Testis (tissue), 3 donors: ENCODE measurements around the gene TNFRSF1A. TPM values are rescaled to one million over a fixed set of nuclear protein-coding genes. Genes with fewer than 3 reads are reported as not detected.

ENCODE experiments used
- DNase-seq: peaks from one replicate; pipeline ENCODE4 v3.0.0-alpha.2; 2019
- H3K27ac ChIP-seq, 2 donors: fragments of 200-600 bp; sonication (generic); one replicate each; pipeline ENCODE4 v1.5.1; 2019
- H3K27me3 ChIP-seq: fragments of 200-600 bp; sonication (generic); one replicate; pipeline ENCODE4 v1.5.1; 2019
- H3K36me3 ChIP-seq: fragments of 200-600 bp; sonication (generic); one replicate; pipeline ENCODE4 v1.5.1; 2017; ENCODE audit warnings: low read depth; ENCODE audit errors: missing control alignments
- H3K4me1 ChIP-seq: fragments of 200-600 bp; sonication (generic); one replicate; pipeline ENCODE4 v1.5.1; 2019
- H3K4me3 ChIP-seq, 2 donors: fragments of 200-600 bp; sonication (generic); one replicate each; pipeline ENCODE4 v1.5.1; 2017 to 2019
- H3K9me3 ChIP-seq: fragments of 200-600 bp; sonication (generic); one replicate; pipeline ENCODE4 v1.5.1; 2017
- POLR2A ChIP-seq: fragments of 450-650 bp; IDR thresholded peaks from one replicate; pipeline ENCODE4 v1.6.1; 2017; ENCODE audit warnings: antibody characterized with exemption, mild to moderate bottlenecking, moderate library complexity
- WGBS, 2 donors: methylation state at CpG; one replicate each; pipeline ENCODE4 v1.1.5; 2018; 5-methylcytosine and 5-hydroxymethylcytosine counted together
- intact Hi-C: fragments of 100-400 bp; cut with DNase I; formaldehyde crosslinking; loops from one replicate; pipeline ENCODE4 v1.15.1; 2023; ENCODE audit warnings: low total_unique reads
- polyA plus RNA-seq: library from polyadenylated mRNA; stranded (reverse); fragments of 350-450 nt; fragmentation: Illumina TruSeq; extraction: RNeasy Lipid Tissue Mini Kit (QIAGEN cat#74804); gene quantifications from one replicate; pipeline ENCODE4 v1.2.3, GENCODE V29; 2014; ENCODE audit warnings: low read depth, low replicate concordance; ENCODE audit not compliant: insufficient read depth
- total RNA-seq, 2 donors: library from RNA; depleted of rRNA; stranded (reverse); fragments of >200 nt; gene quantifications; one replicate each; pipeline ENCODE4 v1.2.3, GENCODE V29; 2016
- TF ChIP-seq, protein P1 (sequence below), 3 experiments: fragments of 450-650 bp in 2 of 3; fragments of 200-600 bp in 1 of 3; sonication (generic) in 1 of 3; IDR thresholded peaks; one replicate each; pipeline ENCODE4 v1.5.1; 2016 to 2019; ENCODE audit warnings: antibody characterized with exemption in 3 of 3, mild to moderate bottlenecking in 2 of 3, moderate library complexity in 1 of 3

TNFRSF1A gene
- total and polyA plus RNA-seq, 3 donors from 2014 or later: 59.8 to 106 (median 94.6) TPM

DNA sequence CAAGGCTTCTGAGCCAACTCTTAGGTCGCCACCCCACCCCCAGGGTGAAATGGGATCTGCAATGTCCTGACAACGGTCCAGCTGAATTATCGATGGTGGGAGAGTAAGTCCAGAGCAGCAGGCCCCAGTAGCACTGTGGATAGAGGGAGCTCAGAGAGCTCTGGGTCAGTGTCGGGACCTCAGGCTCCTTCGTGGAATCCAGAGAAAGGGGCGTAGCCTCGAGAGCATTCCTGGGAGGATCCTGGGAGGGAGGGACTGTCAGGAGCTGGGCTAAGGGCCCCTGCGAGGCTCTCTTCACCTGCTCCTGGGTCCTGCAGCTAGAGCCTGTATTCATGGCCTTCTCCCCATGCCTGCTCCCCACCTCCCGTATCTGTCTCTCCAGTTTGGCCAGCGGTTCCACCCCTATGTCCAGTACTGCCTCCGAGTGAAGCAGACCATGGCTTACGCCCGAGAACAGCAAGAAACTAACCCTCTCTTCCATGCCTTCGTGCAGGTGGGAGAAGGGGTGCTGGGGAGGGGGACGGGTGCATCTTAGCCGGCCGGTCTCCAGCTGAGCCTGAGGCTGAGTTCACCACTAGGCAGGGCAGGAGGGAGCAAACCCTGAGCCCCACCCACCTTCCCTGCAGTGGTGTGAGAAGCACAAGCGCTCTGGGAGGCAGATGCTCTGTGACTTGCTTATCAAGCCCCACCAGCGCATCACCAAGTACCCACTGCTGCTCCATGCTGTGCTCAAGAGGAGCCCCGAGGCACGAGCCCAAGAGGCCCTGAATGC lies 24.8 kb downstream of the TNFRSF1A start:
- 84 to 91% methylated on average over 17 to 21 of the region's 21 CpGs for WGBS, 2 donors
- Histone ChIP-seq H3K27me3 (no peaks in the 10 kb centered on the region), H3K27ac (no peak overlapping the region), H3K36me3 (no peaks in the 10 kb centered on the region), H3K4me3 (no peak overlapping the region), H3K9me3 (no peaks in the 10 kb centered on the region), H3K4me1 (peaks cover 3% of the 10 kb centered on the region)
- intact Hi-C loops: no loop called here
- TF ChIP-seq, protein P1, sequence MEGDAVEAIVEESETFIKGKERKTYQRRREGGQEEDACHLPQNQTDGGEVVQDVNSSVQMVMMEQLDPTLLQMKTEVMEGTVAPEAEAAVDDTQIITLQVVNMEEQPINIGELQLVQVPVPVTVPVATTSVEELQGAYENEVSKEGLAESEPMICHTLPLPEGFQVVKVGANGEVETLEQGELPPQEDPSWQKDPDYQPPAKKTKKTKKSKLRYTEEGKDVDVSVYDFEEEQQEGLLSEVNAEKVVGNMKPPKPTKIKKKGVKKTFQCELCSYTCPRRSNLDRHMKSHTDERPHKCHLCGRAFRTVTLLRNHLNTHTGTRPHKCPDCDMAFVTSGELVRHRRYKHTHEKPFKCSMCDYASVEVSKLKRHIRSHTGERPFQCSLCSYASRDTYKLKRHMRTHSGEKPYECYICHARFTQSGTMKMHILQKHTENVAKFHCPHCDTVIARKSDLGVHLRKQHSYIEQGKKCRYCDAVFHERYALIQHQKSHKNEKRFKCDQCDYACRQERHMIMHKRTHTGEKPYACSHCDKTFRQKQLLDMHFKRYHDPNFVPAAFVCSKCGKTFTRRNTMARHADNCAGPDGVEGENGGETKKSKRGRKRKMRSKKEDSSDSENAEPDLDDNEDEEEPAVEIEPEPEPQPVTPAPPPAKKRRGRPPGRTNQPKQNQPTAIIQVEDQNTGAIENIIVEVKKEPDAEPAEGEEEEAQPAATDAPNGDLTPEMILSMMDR (IDR thresholded peaks at IDR 0.05): no peak
- TF ChIP-seq POLR2A: no peak
- DNase-seq: no peak

DNA sequence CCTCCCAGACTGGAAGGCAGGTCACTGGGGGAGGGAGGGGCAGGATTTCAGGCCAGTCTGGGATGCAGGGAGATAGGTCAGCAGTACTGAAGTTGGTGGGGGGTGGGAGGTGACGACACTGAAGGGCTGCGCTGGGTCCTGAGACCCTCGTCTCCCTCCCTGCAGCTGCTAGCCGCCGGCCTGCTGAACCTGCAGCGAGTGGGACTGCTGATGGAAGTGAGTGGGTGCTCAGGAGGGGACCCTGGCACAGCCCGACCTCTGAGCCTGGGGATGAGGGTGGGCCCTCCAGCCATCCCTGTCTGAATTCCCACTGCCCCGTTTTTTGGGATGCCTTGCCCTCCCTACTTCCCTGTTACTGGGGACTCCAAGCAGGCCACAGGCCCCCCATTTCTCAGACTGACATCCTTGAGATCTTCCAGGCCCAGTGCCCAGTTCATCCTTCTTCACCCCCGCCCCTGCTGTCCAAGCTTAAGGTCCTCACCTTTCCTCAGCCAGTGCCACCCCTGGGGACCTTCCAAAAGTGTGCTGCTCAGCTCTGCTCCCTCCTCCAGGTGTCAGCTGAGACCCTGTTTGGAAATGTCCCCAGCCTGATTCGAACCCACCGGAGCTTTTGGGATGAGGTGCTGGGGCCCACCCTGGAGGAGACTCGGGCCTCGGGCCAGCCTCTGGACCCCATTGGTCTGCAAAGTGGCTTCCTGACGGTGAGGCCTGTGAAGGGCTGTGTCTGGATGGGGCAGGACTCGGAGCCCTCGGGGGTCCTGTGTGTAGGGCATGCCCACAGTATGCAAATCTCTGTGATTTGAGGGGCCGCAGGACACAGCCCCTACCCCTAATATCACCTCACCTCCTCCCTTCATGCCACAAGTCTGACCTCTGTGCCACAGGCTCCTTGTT lies 25.9 kb downstream of the TNFRSF1A start:
- no peak for DNase-seq
- Histone ChIP-seq H3K27ac (no peak overlapping the region), H3K36me3 (no peaks in the 10 kb centered on the region), H3K4me1 (peaks cover 3% of the 10 kb centered on the region), H3K9me3 (no peaks in the 10 kb centered on the region), H3K4me3 (no peak overlapping the region), H3K27me3 (no peaks in the 10 kb centered on the region)
- TF ChIP-seq, protein P1 (IDR thresholded peaks at IDR 0.05): no peak
- TF ChIP-seq POLR2A: no peak
- intact Hi-C loops: no loop called here
- 90 to 92% methylated on average over 11 to 17 of the region's 17 CpGs for WGBS, 2 donors

DNA sequence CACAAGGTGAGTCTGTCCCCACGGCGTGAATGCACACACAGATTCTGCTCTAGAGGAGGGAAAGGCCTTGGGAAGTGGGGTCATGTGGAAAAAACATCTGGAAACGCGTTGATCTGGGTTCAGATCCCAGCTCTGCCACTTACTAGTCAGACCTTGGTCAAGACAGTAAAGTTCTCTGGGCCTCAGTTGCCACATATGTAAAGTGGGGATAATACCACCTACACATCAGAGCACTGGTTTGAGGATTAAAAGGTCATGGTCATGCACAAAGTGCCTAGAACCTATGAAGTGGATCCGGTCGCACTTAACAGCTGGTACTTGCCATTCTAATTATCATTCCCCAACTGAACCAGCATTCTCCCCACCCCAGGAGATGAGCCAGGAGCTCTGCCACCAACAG lies 26.7 kb downstream of the TNFRSF1A start:
- WGBS, 2 donors: 91 to 95% methylated on average over 6 of the region's 6 CpGs
- Histone ChIP-seq H3K36me3 (no peaks in the 10 kb centered on the region), H3K4me3 (no peak overlapping the region), H3K4me1 (peaks cover 3% of the 10 kb centered on the region), H3K9me3 (no peaks in the 10 kb centered on the region), H3K27ac (no peak overlapping the region), H3K27me3 (no peaks in the 10 kb centered on the region)
- DNase-seq: no peak
- TF ChIP-seq, protein P1 (IDR thresholded peaks at IDR 0.05): no peak
- TF ChIP-seq POLR2A: no peak
- intact Hi-C loops: no loop called here

DNA sequence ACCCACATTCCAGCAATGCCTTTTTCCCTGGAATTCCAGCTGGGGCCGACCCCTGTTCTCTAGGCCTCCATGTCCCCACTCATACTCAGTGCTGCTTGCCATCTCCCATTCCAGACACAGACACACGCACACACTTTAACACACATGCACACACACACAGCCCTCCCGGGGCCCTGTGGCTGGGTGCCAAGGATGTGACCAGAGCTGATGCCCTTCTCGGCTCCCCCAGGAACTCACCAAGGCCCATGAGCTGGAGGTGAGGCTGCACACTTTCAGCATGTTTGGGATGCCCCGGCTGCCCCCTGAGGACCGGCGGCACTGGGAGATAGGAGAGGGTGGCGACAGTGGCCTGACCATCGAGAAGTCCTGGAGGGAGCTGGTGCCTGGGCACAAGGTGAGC lies 27.1 kb downstream of the TNFRSF1A start:
- TF ChIP-seq POLR2A: no peak
- TF ChIP-seq, protein P1 (IDR thresholded peaks at IDR 0.05): no peak
- Histone ChIP-seq H3K4me1 (peaks cover 3% of the 10 kb centered on the region), H3K4me3 (no peak overlapping the region), H3K27me3 (no peaks in the 10 kb centered on the region), H3K36me3 (no peaks in the 10 kb centered on the region), H3K27ac (no peak overlapping the region), H3K9me3 (no peaks in the 10 kb centered on the region)
- WGBS, 2 donors: 82 to 85% methylated on average over 5 to 9 of the region's 9 CpGs
- intact Hi-C loops: no loop called here
- DNase-seq: no peak
